ENCODE data around the gene ALG12.

The ALG12 gene

DNA sequence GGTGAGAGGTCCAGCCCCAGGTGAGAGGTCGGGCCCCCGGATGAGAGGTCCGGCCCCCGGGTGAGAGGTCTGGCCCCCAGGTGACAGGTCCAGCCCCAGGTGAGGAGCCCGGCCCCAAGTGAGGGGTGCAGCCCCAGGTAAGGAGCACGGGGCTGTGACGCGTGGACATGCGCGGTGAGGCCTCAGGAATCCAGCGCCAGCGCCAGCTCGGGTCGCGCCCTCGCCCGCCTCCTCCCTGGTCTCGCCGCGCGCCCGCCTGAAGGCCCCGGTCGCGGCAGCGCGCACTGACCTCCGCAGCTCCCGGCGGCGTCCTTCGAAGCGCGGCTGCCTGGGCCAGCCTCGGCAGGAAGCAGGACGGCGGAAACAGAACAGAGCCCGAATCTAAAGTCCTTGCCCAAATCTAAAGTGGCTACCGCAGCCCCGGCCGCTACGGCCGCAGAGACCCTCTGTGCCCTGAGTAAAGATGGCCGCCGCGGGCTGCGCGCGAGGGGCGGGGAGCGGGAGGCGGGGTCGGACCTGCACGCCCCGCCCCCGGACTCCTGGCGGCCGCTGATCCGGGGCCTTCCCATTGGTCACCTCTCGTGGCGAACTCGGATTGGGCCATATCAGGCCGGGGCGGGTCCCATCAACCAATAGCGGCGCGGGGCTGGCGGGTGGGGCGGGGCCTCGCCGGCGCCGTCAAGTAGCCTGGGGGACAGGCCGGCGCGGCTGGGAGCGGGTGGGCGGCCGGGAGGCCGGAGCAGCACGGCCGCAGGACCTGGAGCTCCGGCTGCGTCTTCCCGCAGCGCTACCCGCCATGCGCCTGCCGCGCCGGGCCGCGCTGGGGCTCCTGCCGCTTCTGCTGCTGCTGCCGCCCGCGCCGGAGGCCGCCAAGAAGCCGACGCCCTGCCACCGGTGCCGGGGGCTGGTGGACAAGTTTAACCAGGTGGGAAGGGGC lies at the start of gene ALG12, which contains the start of gene CRELD2:
Gene ALG12, minus strand, starts transcription at position 465 of the 937 bp plus-strand sequence. CDS start 4,673 bp downstream, outside the sequence.
Gene CRELD2, plus strand, starts transcription at position 661 of the 937 bp plus-strand sequence. Its CDS starts 136 bp downstream, at position 797.
- peak; percentile 98 for DNase-seq

GRCh38 chr22:49967706-49968208 lies 49.5 kb upstream of the ALG12 start:
- DNase-seq: no peak

GRCh38 chr22:49966774-49967705 lies 48.8 kb upstream of the ALG12 start:
- DNase-seq: peak; percentile 94

GRCh38 chr22:49966041-49966773 lies 48.0 kb upstream of the ALG12 start:
- DNase-seq: no peak

- no peak for DNase-seq
Observed at GRCh38 chr22:49965091-49966040, 47.1 kb upstream of the ALG12 start.

- no peak for DNase-seq
Observed at GRCh38 chr22:49964136-49965090, 46.2 kb upstream of the ALG12 start.

DNA sequence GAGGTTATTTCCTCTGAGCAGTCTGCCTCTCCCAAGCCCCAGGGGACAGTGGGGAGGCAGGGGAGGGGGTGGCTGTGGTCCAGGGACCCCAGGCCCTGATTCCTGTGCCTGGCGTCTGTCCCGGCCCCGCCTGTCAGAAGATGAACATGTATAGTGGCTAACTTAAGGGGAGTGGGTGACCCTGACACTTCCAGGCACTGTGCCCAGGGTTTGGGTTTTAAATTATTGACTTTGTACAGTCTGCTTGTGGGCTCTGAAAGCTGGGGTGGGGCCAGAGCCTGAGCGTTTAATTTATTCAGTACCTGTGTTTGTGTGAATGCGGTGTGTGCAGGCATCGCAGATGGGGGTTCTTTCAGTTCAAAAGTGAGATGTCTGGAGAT lies 45.4 kb upstream of the ALG12 start:
- no peak for DNase-seq

DNA sequence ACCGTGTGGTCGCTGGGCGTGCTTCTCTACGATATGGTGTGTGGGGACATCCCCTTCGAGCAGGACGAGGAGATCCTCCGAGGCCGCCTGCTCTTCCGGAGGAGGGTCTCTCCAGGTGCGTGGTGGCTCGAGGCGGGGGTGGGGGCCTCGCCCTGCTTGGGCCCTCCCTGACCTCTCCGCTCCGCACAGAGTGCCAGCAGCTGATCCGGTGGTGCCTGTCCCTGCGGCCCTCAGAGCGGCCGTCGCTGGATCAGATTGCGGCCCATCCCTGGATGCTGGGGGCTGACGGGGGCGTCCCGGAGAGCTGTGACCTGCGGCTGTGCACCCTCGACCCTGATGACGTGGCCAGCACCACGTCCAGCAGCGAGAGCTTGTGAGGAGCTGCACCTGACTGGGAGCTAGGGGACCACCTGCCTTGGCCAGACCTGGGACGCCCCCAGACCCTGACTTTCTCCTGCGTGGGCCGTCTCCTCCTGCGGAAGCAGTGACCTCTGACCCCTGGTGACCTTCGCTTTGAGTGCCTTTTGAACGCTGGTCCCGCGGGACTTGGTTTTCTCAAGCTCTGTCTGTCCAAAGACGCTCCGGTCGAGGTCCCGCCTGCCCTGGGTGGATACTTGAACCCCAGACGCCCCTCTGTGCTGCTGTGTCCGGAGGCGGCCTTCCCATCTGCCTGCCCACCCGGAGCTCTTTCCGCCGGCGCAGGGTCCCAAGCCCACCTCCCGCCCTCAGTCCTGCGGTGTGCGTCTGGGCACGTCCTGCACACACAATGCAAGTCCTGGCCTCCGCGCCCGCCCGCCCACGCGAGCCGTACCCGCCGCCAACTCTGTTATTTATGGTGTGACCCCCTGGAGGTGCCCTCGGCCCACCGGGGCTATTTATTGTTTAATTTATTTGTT lies 44.8 kb upstream of the ALG12 start:
- no peak for DNase-seq

- peak; percentile 92 for DNase-seq
Observed at GRCh38 chr22:49962012-49962750, 43.9 kb upstream of the ALG12 start.

- DNase-seq: peak; percentile 31
Observed at GRCh38 chr22:49961601-49962011, 43.4 kb upstream of the ALG12 start.

GRCh38 chr22:49961005-49961600 lies 42.9 kb upstream of the ALG12 start:
- peak; percentile 57 for DNase-seq

DNA sequence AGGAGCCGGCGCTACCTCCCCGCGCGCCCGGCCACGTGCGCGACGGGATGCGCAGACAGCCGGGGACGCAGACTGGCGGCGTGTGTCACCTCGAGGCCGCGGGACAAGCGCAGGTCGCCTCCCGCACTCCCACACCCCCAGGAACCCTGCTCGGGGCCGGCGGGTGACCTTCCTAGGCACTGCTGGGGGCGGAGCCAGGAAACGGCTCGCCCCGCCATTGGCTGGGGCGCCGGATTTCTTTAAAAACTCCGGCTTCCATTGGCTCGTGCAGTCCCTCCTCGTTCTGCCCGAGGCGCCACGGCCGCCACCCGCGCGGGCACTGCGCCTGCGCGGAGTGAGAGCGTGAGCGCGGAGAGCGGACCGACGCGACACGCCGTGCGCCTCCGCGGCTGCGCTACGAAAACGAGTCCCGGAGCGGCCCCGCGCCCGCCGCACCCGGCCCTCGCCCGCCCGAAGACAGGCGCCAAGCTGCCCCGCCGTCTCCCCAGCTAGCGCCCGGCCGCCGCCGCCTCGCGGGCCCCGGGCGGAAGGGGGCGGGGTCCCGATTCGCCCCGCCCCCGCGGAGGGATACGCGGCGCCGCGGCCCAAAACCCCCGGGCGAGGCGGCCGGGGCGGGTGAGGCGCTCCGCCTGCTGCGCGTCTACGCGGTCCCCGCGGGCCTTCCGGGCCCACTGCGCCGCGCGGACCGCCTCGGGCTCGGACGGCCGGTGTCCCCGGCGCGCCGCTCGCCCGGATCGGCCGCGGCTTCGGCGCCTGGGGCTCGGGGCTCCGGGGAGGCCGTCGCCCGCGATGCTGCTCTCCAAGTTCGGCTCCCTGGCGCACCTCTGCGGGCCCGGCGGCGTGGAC lies 42.1 kb upstream of the ALG12 start, which contains the start of gene PIM3:
Gene PIM3, plus strand, starts transcription at position 614 of the 846 bp plus-strand sequence. Its CDS starts 176 bp downstream, at position 790.
- DNase-seq: peak; percentile 98

DNA sequence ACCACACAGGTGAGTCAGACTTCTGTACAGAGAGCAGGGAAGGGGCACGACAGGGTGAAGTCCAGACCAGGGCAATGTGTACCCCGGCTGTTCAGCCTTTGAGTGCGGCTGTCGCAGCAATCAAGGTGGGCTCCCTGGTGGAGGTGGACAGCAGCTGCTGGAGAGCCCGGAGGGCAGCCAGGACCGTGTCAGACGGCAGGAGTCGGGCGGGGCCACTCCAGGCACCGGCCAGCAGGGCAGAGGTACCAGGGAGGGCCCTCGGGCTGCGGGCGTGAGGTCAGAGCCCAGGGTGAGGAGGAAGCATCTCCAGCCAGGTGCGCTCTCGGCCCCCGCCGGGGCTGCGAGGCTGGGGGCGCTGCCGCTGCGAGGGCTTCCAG lies 41.5 kb upstream of the ALG12 start:
- no peak for DNase-seq

- DNase-seq: no peak
Observed at GRCh38 chr22:49958931-49959781, 40.9 kb upstream of the ALG12 start.

DNA sequence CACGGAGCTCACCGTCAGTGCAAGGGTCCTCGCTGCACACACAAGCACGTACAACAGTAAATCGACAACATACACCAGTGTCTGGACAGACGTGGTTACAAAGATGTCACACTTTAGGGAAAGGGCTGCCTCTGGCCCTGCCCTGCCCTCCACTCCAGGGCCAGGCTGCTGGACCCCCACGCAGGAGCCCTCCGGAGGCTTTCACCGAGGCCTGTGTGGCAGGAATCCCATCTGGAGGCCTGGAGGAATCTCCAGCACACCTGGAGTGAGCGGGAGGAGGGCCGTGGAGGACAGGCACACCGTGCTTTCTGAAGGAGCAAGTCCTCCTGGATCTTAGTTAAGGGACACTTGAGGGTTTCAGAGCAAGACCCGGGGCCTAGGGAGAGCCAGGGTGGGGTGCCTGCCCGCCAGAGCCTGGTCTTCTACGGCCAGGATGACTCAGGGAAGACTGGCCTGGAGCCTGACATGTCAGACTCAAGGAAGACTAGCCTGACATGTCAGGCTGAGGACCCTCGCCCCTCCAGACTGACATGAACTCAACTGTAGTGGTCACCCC lies 40.2 kb upstream of the ALG12 start:
- DNase-seq: no peak

Data from inflammatory macrophage treated with lipopolysaccharide for 4 hours (primary cell).